Activated T-cell treated with anti-CD3 and anti-CD28 coated beads, Interleukin-2, amount 50 U/mL, for 4 hours (primary cell): Measurements from ENCODE around the gene SMARCA2. TPM values are rescaled to one million over a fixed set of nuclear protein-coding genes. Genes with fewer than 3 reads are reported as not detected.
A peak's percentile ranks its signal among the peaks of the same experiment; 100 is the strongest.

Experiments used
- ATAC-seq, 2 donors: fragments of 200-7000 bp; cut with Tn5 transposase; one replicate each; pipeline ENCODE4 v1.10.0; 2021
- DNase-seq: peaks from one replicate; pipeline ENCODE4 v3.0.0-alpha.2; 2020
- H3K27me3 Mint-ChIP-seq: one replicate; pipeline ENCODE4 v1.8.0; 2021; ENCODE audit warnings: low read depth, mixed read lengths
- H3K36me3 Mint-ChIP-seq: one replicate; pipeline ENCODE4 v1.8.0; 2022; ENCODE audit warnings: mixed read lengths; ENCODE audit not compliant: insufficient read depth
- H3K4me1 Mint-ChIP-seq: one replicate; pipeline ENCODE4 v1.8.0; 2021; ENCODE audit warnings: low read depth, mixed read lengths
- H3K4me3 Mint-ChIP-seq: one replicate; pipeline ENCODE4 v1.8.0; 2021; ENCODE audit warnings: mild to moderate bottlenecking, moderate library complexity, mixed read lengths
- H3K9me3 Mint-ChIP-seq: one replicate; pipeline ENCODE4 v1.8.0; 2021; ENCODE audit warnings: mixed read lengths
- total RNA-seq, 3 donors: library from RNA; stranded (reverse); gene quantifications; one replicate each; pipeline ENCODE4 v1.2.1, GENCODE V29; 2021

The SMARCA2 gene
- 100 to 1,000 TPM in 1 of 3 donors, 10 to 100 TPM in 2; 65.4 to 120 (median 93.5) TPM for total RNA-seq

DNA sequence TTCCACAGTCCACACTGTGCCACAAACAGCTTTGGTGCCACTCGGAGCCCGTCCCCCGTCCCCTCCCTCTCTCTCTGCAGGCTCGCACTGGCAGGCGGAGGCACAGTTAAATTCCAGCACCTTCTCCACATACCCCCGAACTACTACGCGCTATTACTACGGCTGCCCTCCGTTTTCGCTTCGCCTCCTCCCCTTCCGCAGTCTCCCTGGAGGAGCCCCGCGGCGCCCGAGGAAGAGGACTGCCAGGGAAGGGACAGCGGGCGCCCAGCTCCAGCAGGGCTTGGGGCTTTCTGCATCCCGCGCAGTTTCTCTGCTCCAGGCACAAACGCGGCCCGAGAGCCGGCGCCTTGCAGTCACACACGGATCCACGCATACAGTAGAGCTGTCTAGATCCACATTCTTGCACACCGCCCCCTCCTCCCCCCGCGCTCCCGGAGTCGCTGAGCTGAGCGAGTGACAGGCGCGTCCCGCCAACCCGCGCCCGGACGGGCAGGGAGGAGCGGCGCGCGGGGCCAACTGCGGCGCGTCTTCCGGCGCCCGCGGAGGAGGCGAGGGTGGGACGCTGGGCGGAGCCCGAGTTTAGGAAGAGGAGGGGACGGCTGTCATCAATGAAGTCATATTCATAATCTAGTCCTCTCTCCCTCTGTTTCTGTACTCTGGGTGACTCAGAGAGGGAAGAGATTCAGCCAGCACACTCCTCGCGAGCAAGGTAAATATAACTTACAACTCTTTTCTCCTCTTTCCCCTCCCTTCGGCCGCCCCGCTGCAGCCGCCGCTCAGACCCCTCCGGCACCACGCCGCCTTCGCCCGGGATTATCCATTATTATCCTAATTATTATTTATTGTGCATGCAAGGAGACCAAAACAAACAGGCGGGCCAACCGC lies at the start of gene SMARCA2:
Gene SMARCA2, plus strand, starts transcription at position 652 of the 885 bp plus-strand sequence. CDS start 13,676 bp downstream, outside the sequence.
- DNase-seq (peak; percentile 94), ATAC-seq (peak; percentile 80 to 84)
- H3K4me3 Mint-ChIP-seq = peak within 1 kb of the TSS; percentile 99
- no peaks in the 10 kb centered on the region for H3K9me3 Mint-ChIP-seq
- no peaks in the 10 kb centered on the region for H3K27me3 Mint-ChIP-seq
- peaks cover 40% of the 10 kb centered on the region for H3K4me1 Mint-ChIP-seq
- H3K36me3 Mint-ChIP-seq = no peaks in the 10 kb centered on the region

DNA sequence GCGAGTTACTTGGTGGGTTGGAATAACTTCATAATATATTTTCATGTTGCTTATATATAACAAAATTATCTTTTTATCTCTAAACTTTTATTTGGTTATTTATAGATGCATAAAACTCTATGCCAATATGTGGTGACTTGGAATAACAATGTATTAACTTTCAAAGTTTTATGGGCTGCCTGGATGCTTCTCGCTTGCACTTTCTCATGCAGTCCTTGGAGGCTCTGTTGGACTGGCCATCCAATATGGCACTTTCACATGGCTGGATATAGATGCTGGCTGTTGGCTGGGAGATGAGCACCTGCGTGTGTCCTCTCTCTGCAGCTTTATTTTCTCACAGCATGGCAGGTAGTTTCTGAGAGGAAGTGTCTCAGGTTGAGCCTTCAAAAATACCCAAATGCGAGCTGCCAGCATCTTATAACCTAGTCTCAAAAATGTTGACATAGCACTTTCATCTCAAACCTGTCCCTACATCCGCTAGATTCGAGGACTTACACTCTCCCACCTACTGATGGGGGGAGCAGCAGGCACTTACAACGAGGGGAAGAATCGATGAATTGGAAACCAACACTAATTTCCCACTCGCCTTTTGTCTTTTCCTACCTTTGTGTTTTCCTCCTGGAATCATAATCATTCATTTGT lies 48.3 kb upstream of the SMARCA2 start:
- Mint-ChIP-seq H3K4me3 (no peak overlapping the region), H3K4me1 (no peaks in the 10 kb centered on the region), H3K36me3 (no peaks in the 10 kb centered on the region), H3K27me3 (no peaks in the 10 kb centered on the region), H3K9me3 (no peaks in the 10 kb centered on the region)
- no peak for ATAC-seq
- no peak for DNase-seq

DNA sequence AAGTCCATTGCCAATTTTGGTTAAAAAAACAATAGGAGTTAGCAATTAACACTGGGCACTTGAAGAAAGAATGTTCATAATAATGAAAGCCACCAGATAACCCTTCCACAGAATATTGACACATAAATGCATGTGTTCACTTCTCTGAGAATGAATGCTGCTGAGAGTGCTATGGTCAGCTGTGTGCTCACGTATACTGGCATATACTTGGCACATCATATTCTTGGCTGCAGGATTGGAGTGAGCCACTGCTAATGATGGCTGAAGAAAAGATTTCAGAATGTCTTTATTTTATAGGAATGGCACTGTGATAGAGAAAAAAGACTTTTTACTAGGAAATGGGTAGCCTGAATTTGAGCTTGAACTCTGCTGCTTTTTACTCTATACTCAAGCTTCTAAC lies 46.0 kb upstream of the SMARCA2 start:
- no peaks in the 10 kb centered on the region for H3K36me3 Mint-ChIP-seq
- no peaks in the 10 kb centered on the region for H3K27me3 Mint-ChIP-seq
- no peak overlapping the region for H3K4me3 Mint-ChIP-seq
- H3K9me3 Mint-ChIP-seq = peaks cover 4% of the 10 kb centered on the region
- no peak for DNase-seq
- ATAC-seq = no peak
- H3K4me1 Mint-ChIP-seq = no peaks in the 10 kb centered on the region

DNA sequence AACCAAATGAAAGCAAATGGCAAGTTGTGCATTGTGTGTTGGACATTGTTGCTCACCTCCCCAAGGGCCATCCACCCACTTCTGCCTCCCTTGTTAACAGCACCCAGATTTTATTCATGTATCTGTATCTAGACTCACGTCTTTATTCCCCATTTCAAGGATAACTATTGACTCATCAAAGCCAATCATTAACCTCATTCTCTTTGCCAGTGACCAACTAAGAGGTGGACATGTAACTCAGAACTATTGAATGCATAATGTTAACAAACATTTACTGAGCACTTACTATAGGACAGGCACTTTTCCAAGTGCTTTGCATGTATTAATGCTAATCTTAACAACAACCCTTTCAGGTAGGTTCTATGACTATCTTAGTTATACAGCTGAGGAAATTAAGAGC lies 45.2 kb upstream of the SMARCA2 start:
- no peak overlapping the region for H3K4me3 Mint-ChIP-seq
- DNase-seq (no peak), ATAC-seq (no peak)
- no peaks in the 10 kb centered on the region for H3K36me3 Mint-ChIP-seq
- H3K27me3 Mint-ChIP-seq = no peaks in the 10 kb centered on the region
- peaks cover 4% of the 10 kb centered on the region for H3K9me3 Mint-ChIP-seq
- no peaks in the 10 kb centered on the region for H3K4me1 Mint-ChIP-seq

DNA sequence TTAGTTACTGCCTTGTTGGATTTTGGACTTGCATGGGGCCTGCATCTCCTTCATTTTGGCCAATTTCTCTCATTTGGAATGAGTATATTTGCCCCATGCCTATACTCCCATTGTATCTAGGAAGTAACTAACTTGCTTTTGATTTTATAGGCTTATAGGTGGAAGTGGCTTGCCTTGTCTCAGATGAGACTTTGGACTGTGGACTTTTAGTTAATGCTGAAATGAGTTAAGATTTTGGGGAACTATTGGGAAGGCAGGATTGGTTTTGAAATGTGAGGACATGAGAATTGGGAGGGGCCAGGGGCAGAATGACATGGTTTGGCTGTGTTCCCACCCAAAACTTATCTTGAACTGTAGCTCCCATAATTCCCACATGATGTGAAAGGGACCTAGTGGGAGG lies 42.5 kb upstream of the SMARCA2 start:
- ATAC-seq = no peak
- no peak for DNase-seq
- H3K4me3 Mint-ChIP-seq = no peak overlapping the region
- no peaks in the 10 kb centered on the region for H3K36me3 Mint-ChIP-seq
- H3K9me3 Mint-ChIP-seq = peaks cover 4% of the 10 kb centered on the region
- no peaks in the 10 kb centered on the region for H3K4me1 Mint-ChIP-seq
- H3K27me3 Mint-ChIP-seq = no peaks in the 10 kb centered on the region

- Mint-ChIP-seq H3K9me3 (peaks cover 4% of the 10 kb centered on the region), H3K27me3 (no peaks in the 10 kb centered on the region), H3K36me3 (no peaks in the 10 kb centered on the region), H3K4me3 (no peak overlapping the region), H3K4me1 (no peaks in the 10 kb centered on the region)
- DNase-seq = no peak
- ATAC-seq = no peak
These were observed 38.1 kb upstream of the SMARCA2 start for GRCh38 chr9:1977026-1977425.

DNA sequence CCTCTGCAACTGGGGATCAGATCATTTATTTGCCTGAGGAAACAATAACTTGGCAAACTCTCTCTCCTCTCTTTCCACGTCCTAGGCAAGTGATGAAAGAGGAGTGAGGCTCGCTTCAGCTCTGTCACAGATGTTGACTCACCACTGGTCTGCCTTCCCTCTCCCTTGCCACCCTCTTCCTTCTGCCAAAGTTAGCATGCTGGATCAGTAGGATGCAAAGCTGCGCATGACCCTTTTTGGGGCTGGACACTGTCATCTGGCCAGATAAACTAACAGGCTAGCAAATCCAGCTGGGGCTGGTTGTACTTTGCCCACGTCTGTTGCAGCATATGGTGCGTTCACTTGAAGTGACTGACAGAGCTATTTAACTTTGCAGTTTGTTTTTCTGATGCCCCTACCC lies 36.2 kb upstream of the SMARCA2 start:
- H3K4me3 Mint-ChIP-seq = no peak overlapping the region
- H3K4me1 Mint-ChIP-seq = no peaks in the 10 kb centered on the region
- ATAC-seq (no peak), DNase-seq (no peak)
- no peaks in the 10 kb centered on the region for H3K9me3 Mint-ChIP-seq
- H3K36me3 Mint-ChIP-seq = no peaks in the 10 kb centered on the region
- H3K27me3 Mint-ChIP-seq = no peaks in the 10 kb centered on the region

DNA sequence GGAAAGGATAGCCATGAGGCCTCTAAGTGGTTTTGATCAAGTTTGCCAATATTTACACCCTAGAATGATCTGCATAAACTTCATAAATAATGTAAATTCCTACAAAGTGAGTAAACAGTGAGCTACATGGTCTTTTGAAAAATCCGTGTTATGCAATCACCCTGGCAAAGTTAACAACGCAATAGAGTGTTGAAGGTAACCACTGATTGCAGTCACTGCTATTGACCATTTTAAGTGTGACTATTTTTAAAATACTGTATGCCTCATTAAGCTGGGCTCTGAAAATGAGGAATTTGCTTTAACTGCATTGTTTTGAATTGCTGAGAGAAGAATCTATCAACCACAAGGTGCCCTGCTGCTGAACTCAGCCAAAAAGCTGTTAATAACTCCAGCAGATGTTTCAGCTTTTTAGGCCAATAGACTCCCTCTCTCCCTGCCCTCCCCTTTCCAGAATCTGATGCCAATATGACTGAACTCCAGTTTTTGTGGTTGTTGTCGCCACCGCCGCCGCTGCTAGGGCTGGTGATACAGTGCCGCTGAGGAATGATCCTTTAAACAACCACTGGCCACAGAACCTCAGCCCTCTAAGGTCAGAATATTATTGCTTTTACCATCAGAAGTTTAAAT lies 35.3 kb upstream of the SMARCA2 start:
- H3K9me3 Mint-ChIP-seq = no peaks in the 10 kb centered on the region

DNA sequence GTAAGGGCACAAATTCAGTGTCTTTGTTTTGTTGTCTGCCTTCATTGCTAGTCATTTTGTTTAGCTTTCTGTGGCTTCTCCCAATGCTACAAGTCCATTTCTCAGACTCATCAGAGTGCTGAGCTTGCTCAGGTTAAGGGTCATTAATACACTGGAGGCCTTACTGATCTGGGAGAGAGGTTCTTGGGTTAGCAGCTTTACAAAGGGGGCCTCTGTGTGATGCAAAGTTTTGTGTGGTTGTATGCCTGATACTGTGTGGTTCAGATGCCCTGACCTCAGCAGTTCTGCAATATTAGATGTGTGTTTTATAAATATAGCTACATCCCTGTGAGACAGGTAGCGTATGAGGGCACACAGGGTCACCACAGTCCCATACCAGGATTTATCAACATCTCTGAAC lies 34.8 kb upstream of the SMARCA2 start:
- ATAC-seq (no peak), DNase-seq (no peak)
- no peaks in the 10 kb centered on the region for H3K27me3 Mint-ChIP-seq
- H3K9me3 Mint-ChIP-seq = no peaks in the 10 kb centered on the region
- no peaks in the 10 kb centered on the region for H3K4me1 Mint-ChIP-seq
- no peaks in the 10 kb centered on the region for H3K36me3 Mint-ChIP-seq
- no peak overlapping the region for H3K4me3 Mint-ChIP-seq

More for the DNA sequence above, 35.3 kb upstream of the SMARCA2 start:
- DNase-seq (no peak), ATAC-seq (no peak)
- no peaks in the 10 kb centered on the region for H3K4me1 Mint-ChIP-seq
- H3K4me3 Mint-ChIP-seq = no peak overlapping the region
- no peaks in the 10 kb centered on the region for H3K27me3 Mint-ChIP-seq
- no peaks in the 10 kb centered on the region for H3K36me3 Mint-ChIP-seq

GRCh38 chr9:1982074-1982473 lies 33.1 kb upstream of the SMARCA2 start:
- Mint-ChIP-seq H3K27me3 (peaks cover 5% of the 10 kb centered on the region), H3K36me3 (no peaks in the 10 kb centered on the region), H3K4me3 (no peak overlapping the region), H3K4me1 (no peaks in the 10 kb centered on the region), H3K9me3 (no peaks in the 10 kb centered on the region)
- ATAC-seq (no peak), DNase-seq (no peak)

- ATAC-seq (no peak), DNase-seq (no peak)
- H3K4me3 Mint-ChIP-seq = no peak overlapping the region
- H3K27me3 Mint-ChIP-seq = peaks cover 16% of the 10 kb centered on the region
- no peaks in the 10 kb centered on the region for H3K36me3 Mint-ChIP-seq
- no peaks in the 10 kb centered on the region for H3K9me3 Mint-ChIP-seq
- no peaks in the 10 kb centered on the region for H3K4me1 Mint-ChIP-seq
These were observed 28.8 kb upstream of the SMARCA2 start for GRCh38 chr9:1986341-1986740.

- Mint-ChIP-seq H3K4me1 (no peaks in the 10 kb centered on the region), H3K9me3 (no peaks in the 10 kb centered on the region), H3K36me3 (no peaks in the 10 kb centered on the region), H3K4me3 (no peak overlapping the region), H3K27me3 (peaks cover 16% of the 10 kb centered on the region)
- DNase-seq (no peak), ATAC-seq (no peak)
These were observed 25.6 kb upstream of the SMARCA2 start for GRCh38 chr9:1989500-1989899.

- no peak overlapping the region for H3K4me3 Mint-ChIP-seq
- no peaks in the 10 kb centered on the region for H3K4me1 Mint-ChIP-seq
- H3K36me3 Mint-ChIP-seq = no peaks in the 10 kb centered on the region
- no peaks in the 10 kb centered on the region for H3K9me3 Mint-ChIP-seq
- no peak for DNase-seq
- ATAC-seq = no peak
- peaks cover 3% of the 10 kb centered on the region for H3K27me3 Mint-ChIP-seq
These were observed 21.0 kb upstream of the SMARCA2 start for GRCh38 chr9:1994180-1994579.

DNA sequence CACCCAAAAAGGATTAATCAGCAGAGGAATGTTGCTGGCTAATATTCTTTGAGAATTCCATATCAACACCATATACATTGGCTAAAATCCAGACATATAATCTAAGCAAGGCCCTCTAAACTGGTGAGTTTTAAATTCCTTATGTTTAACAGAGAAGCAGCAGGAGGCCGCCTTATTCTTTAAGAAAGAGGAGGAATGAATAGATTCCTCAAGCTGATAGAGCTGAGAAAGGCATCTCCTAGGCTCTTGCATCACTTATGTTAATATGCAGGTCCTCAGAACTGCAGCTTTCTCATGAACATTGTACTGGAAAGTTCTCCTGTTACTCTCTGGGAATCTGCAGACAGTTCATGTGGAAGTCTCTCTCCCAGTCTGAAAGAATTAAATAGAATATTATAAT lies 20.1 kb upstream of the SMARCA2 start:
- Mint-ChIP-seq H3K9me3 (no peaks in the 10 kb centered on the region), H3K36me3 (no peaks in the 10 kb centered on the region), H3K27me3 (peaks cover 3% of the 10 kb centered on the region), H3K4me3 (no peak overlapping the region), H3K4me1 (no peaks in the 10 kb centered on the region)
- DNase-seq = no peak
- no peak for ATAC-seq
